Measurements from ENCODE around the gene TMOD1. TPM values are rescaled to one million over a fixed set of nuclear protein-coding genes. Genes with fewer than 3 reads are reported as not detected.

Gene TMOD1
- total and polyA plus RNA-seq, 9 of the 15 experiments (the other 6 are each of a cell fraction or from before 2014, with no cell fraction given) = 7.1 to 41.2 (median 14.2) TPM

- Histone ChIP-seq H3K9me3 (replicated peaks; ENCODE audit: control insufficient read depth, insufficient read depth, low read depth, low read length) (no peaks in the 10 kb centered on the region), H3K79me2 (ENCODE audit: control insufficient read depth, insufficient read depth, low read length) (peaks cover 50% of the 10 kb centered on the region), H3K9ac (ENCODE audit: insufficient read depth in 1 of 2, low read depth in 2 of 2, low read length in 2 of 2) (no peak overlapping the region), H3K36me3 (ENCODE audit: control insufficient read depth, insufficient read depth, low read length) (peaks cover 47% of the 10 kb centered on the region), H2AFZ (ENCODE audit: low read depth, low read length) (no peak overlapping the region), H3K27me3 (ENCODE audit: control insufficient read depth in 2 of 2, insufficient read depth in 2 of 2, low read length in 2 of 2) (no peaks in the 10 kb centered on the region), H3K9me1 (ENCODE audit: control insufficient read depth, insufficient read depth, low read length) (no peaks in the 10 kb centered on the region), H3K4me2 (ENCODE audit: insufficient read depth, low read length) (no peak overlapping the region), H3K4me3 (no peak overlapping the region), H3K4me1 (replicated peaks in 1 of 2; ENCODE audit: control insufficient read depth in 2 of 2, insufficient read depth in 2 of 2, low read length in 2 of 2) (peaks cover 4 to 8% of the 10 kb centered on the region in 2 experiments; a peak in 3 of 5 replicates), H3K27ac (ENCODE audit: extremely low read depth, low read depth, low read length) (no peak overlapping the region), H4K20me1 (replicated peaks; ENCODE audit: control insufficient read depth, insufficient read depth, low read length) (no peaks in the 10 kb centered on the region)
- TF ChIP-seq SRSF7 (optimal IDR thresholded peaks at IDR 0.05; ENCODE audit: low read depth, low read length) (no peak), TEAD1 (CRISPR knock-in tag; IDR thresholded peaks at IDR 0.05) (no peak), ZNF184 (CRISPR knock-in tag; IDR thresholded peaks at IDR 0.05) (no peak), CXXC5 (CRISPR knock-in tag; IDR thresholded peaks at IDR 0.05) (no peak), SMARCA4 (IDR thresholded peaks at IDR 0.05) (no peak), RFX5 (IDR thresholded peaks at IDR 0.05; ENCODE audit: low read depth, low read length) (no peak), KAT8 (IDR thresholded peaks at IDR 0.05; ENCODE audit: low read depth) (no peak)
- in situ Hi-C loops (cut with MboI) = no loop called here
- POLR2A ChIA-PET = no interaction called here
- CTCF ChIA-PET (ENCODE audit: low intra/inter-chr PET ratio) = no interaction called here
- BruUV-seq (replicated peaks) = no TSS peak
- DNase-seq (ENCODE audit: extremely low read depth in 1 of 4, low spot score in 3 of 4) (no peak), ATAC-seq (no peak), FAIRE-seq (no peak)
- WGBS (ENCODE audit: insufficient coverage, low coverage, missing lambda C conversion rate) = 83% methylated on average over 5 of the region's 5 CpGs
- intact Hi-C loops (cut with micrococcal nuclease) = no loop called here
Observed at GRCh38 chr9:97627624-97628023, 126.2 kb downstream of the TMOD1 start.

- Histone ChIP-seq H3K4me3 (no peak overlapping the region), H3K4me1 (replicated peaks in 1 of 2; ENCODE audit: control insufficient read depth in 2 of 2, insufficient read depth in 2 of 2, low read length in 2 of 2) (peaks cover 4 to 8% of the 10 kb centered on the region in 2 experiments; a peak in 3 of 5 replicates), H4K20me1 (replicated peaks; ENCODE audit: control insufficient read depth, insufficient read depth, low read length) (no peaks in the 10 kb centered on the region), H3K79me2 (ENCODE audit: control insufficient read depth, insufficient read depth, low read length) (peaks cover 53% of the 10 kb centered on the region), H3K27ac (ENCODE audit: extremely low read depth, low read depth, low read length) (no peak overlapping the region), H3K9ac (ENCODE audit: insufficient read depth in 1 of 2, low read depth in 2 of 2, low read length in 2 of 2) (no peak overlapping the region; a peak in 1 of 4 replicates), H2AFZ (ENCODE audit: low read depth, low read length) (no peak overlapping the region), H3K9me3 (replicated peaks; ENCODE audit: control insufficient read depth, insufficient read depth, low read depth, low read length) (no peaks in the 10 kb centered on the region), H3K9me1 (ENCODE audit: control insufficient read depth, insufficient read depth, low read length) (no peaks in the 10 kb centered on the region), H3K27me3 (ENCODE audit: control insufficient read depth in 2 of 2, insufficient read depth in 2 of 2, low read length in 2 of 2) (no peaks in the 10 kb centered on the region), H3K4me2 (ENCODE audit: insufficient read depth, low read length) (no peak overlapping the region), H3K36me3 (ENCODE audit: control insufficient read depth, insufficient read depth, low read length) (peaks cover 43% of the 10 kb centered on the region)
- TF ChIP-seq DIDO1 (tag; IDR thresholded peaks at IDR 0.05; ENCODE audit: low read depth) (no peak), BMI1 (IDR thresholded peaks at IDR 0.05; ENCODE audit: low read length) (no peak), ZNF232 (CRISPR knock-in tag; IDR thresholded peaks at IDR 0.05) (no peak), ZNF699 (CRISPR knock-in tag; IDR thresholded peaks at IDR 0.05; ENCODE audit: insufficient replicate concordance) (no peak), YBX1 (IDR thresholded peaks at IDR 0.05) (no peak), ZNF253 (CRISPR knock-in tag; conservative IDR thresholded peaks at IDR 0.05) (no peak), NCOA4 (IDR thresholded peaks at IDR 0.05; ENCODE audit: partially characterized antibody) (no peak), PML (IDR thresholded peaks at IDR 0.05; ENCODE audit: low read length) (no peak), SAFB (IDR thresholded peaks at IDR 0.05; ENCODE audit: borderline replicate concordance, low read depth, low read length) (no peak)
- BruUV-seq (replicated peaks) = no TSS peak
- POLR2A ChIA-PET = interaction anchor here (1.4 kb wide), 1 partner anchor 13 kb away, joined by 3 read pairs; no protein-coding TSS in a partner anchor
- DNase-seq (ENCODE audit: extremely low read depth in 1 of 4, low spot score in 3 of 4) (no peak), FAIRE-seq (no peak), ATAC-seq (no peak)
- CTCF ChIA-PET (ENCODE audit: low intra/inter-chr PET ratio) = no interaction called here
- 95% methylated on average over 3 of the region's 3 CpGs for WGBS (ENCODE audit: insufficient coverage, low coverage, missing lambda C conversion rate)
- in situ Hi-C loops (cut with MboI) (no loop called here), intact Hi-C loops (cut with micrococcal nuclease) (no loop called here)
Observed at GRCh38 chr9:97628668-97629067, 127.2 kb downstream of the TMOD1 start.

Data from K562 (cell line).